GM21381 (cell line): ENCODE results near the gene SHISAL1.
"Not testable (repeated sequence)": the region's sequence is repeated elsewhere in the genome, so short reads cannot be mapped to it uniquely, and the experiment has no call there.

Source experiments
- ATAC-seq: cut with Tn5 transposase; IDR thresholded peaks from one replicate; pipeline ENCODE4 v1.9.1; 2021; ENCODE audit warnings: mild to moderate bottlenecking, moderate library complexity; ENCODE audit not compliant: unreplicated experiment

SHISAL1 gene

GRCh38 chr22:44329179-44329796, 16.5 kb upstream of the SHISAL1 start:
- ATAC-seq, result peak; percentile 80

- ATAC-seq, result no peak
Observed at GRCh38 chr22:44328762-44329161, 16.0 kb upstream of the SHISAL1 start.

- no peak for ATAC-seq
Observed at GRCh38 chr22:44328326-44328725, 15.6 kb upstream of the SHISAL1 start.

DNA sequence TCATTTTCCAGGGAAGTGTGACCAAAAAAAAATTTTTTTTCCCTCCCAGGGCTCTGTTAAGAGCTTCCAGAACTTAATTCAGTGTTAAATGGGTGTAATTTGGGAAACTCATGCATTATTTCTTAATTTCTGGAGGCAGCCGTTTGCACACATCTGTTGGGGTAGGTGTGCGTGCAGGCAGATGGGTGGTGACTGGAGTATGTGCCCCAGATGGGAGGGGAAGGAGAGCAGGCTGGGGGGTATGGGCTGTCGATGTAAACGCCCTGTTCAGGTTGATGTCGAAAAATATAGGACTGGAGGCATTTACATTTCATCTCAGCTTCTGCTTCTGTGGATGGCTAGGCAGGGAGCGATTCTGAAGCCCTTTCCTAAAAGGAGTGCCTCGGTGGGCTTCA, 13.7 kb upstream of the SHISAL1 start:
- no peak for ATAC-seq

GRCh38 chr22:44325718-44326490, 13.2 kb upstream of the SHISAL1 start:
- no peak for ATAC-seq

DNA sequence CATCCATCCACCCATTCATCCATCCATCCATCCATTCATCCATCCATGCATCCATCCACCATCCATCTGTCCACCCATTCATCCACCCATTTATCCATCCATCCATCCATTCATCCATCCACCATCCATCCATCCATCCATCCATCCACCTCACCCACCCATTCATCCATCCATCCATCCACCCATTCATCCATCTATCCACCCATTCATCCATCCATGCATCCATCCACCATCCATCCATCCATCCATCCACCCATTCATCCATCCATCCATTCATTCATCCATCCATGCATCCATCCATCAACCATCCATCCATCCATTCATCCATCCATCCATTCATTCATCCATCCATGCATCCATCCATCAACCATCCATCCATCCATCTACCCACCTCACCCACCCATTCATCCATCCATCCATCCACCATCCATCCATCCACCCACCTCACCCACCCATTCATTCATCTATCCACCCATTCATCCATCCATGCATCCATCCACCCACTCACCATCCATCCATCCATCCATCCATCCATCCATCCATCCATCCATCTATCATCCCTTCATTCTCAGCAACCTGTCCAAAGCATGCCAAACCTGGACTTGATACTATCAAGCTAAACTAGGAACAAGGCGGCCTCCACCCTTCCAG, 10.5 kb upstream of the SHISAL1 start:
- not testable (repeated sequence) for ATAC-seq

DNA sequence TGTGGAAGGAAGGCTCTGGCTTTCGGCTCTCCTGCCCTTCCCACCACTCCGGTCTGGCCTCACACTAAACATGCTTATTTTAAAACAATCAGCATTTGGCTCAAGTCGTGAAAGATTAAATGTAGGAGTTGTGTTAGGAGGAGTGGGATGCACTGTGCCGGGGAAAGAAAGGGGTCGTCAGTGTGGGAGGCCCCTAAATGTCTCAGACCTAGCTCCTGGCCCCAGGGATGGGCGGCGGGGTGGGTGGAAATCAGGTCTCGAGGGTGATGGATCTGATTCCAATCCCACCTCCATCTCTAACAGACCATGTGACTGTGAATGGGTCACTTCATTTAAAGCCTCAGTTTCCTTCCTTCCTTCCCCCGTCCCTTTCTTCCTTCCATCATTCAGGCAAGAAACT, 6.9 kb upstream of the SHISAL1 start:
- ATAC-seq, result no peak

DNA sequence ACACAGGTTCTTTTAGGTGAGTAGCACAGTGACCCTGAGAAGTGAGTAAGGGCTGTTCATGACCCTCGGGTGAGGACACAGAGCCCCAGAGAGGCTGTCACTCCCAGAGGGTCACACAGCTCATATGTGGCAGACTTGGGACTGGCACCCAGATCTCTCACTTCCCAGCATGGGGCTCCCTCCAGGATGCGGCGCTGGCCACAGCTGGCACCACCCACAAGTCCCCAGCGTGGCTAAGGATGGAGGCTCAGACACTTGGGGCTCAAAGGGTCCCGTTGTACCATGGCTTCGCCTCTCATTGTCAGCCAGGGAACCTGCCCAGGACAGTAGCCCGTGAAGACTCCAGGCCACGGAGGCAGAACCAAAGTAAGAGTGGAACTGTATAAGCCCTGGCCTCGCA, 6.0 kb upstream of the SHISAL1 start:
- ATAC-seq, result no peak

GRCh38 chr22:44317886-44318637, 5.3 kb upstream of the SHISAL1 start:
- ATAC-seq, result no peak

GRCh38 chr22:44317123-44317444, 4.3 kb upstream of the SHISAL1 start:
- no peak for ATAC-seq

DNA sequence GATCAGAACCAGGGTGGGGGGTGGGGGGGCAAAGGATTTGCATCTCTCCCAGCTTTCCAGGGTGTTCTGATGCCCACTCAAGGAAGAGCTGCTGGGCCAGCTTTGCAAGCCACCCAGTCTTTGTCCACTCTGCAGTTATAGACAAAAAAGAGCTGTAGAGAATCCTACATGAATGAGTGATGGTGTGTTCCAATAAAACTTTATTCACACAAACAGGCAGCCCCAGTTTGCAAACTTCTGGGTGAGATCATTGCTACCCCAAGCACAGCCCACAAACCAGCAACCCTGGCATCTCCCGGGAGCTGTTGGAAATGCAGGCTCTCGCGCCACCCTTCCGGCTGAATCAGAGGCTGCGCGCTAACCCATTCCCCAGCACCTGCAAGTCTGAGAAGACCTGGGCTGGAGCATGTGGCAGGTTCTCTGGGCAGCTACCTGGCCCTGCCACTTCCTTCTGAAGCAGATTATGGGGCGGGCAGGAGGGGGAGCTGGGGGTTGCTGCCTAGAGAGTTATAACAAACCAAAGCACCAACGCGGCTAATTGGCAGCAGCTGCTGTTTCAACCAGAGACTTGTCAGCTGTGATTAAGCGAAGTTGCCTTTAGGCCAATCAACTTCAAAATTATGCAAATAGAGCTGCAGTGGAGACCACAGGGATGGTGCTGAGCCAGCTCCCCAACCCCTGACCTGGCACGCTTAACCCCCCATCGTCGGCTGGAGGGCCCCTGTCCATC, 3.8 kb upstream of the SHISAL1 start:
- ATAC-seq, result no peak

DNA sequence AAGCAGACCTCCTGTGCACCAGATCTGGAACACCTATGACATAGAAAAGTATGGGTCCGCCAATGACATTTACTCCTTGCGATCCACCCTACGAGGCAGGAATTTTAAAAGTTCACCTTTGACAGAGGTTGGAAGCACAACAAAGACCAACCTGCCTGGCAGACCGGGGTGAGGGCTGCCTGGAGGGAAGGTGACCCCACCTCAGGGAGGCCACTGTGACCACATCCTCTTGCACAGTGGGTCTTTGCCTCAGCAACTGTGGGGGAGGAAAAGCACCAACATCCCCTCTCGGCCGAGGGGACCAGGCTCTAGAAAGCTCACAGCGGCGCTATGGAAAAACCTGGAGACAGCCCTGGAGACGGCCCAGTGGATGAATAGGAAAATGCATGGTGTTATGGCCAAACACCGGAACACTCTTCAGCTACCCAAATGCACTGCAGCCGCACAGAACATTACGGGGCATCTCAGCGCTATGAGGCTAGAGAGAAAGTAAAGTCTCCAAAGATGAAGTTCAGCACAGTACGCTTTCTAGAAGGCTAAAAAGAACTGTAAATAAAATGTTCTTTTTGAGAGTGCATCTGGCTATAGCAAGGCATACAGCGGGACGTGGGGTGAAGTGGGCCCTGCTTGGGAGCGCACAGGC, 1.8 kb upstream of the SHISAL1 start:
- no peak for ATAC-seq

DNA sequence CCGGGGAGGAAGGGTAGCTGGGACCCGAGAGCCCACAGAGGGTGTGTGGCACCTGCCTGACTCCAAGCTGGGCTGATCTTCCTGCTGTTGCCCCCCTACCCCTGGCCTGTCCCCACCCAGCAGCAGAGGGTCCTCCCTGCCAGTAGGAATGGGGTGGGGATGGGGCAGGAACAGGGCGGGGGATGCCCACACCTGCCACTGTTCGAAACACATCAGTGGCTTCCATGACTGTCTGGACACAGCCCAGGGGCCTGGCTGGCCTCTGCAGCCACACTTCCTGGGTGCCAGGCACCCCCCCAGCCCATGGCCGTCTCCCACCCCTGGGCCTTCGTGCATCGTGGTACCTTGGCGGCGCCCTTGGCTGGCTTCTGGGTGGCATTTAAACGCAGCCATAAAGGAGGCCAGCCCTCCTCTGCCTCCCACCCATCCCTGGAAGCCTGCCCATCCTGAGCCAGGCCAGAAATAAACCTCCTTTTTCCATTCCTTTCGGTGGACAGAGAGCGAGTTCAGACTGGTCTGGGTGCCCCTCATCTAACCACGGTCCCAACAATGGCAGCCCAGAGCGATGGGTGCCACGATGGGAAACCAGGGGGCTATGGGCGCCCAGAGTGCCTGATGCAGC, 745 bp upstream of the SHISAL1 start:
- ATAC-seq, result no peak

DNA sequence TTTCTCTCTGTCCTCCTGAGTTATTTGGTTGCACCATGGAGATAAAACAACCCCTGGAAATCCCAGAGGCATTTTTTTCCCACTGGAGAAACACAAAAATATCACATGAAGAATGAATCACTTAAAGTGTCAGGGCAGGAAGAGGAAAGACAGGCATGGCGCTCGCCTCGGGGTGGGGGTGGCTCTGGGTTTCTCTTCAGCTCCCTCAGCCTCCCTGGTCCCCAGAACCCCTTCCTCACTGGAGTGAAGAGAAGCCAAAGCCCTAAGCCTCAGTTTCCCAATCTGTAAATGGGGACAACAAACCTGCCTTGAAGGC, 938 bp downstream of the SHISAL1 start:
- ATAC-seq, result no peak

DNA sequence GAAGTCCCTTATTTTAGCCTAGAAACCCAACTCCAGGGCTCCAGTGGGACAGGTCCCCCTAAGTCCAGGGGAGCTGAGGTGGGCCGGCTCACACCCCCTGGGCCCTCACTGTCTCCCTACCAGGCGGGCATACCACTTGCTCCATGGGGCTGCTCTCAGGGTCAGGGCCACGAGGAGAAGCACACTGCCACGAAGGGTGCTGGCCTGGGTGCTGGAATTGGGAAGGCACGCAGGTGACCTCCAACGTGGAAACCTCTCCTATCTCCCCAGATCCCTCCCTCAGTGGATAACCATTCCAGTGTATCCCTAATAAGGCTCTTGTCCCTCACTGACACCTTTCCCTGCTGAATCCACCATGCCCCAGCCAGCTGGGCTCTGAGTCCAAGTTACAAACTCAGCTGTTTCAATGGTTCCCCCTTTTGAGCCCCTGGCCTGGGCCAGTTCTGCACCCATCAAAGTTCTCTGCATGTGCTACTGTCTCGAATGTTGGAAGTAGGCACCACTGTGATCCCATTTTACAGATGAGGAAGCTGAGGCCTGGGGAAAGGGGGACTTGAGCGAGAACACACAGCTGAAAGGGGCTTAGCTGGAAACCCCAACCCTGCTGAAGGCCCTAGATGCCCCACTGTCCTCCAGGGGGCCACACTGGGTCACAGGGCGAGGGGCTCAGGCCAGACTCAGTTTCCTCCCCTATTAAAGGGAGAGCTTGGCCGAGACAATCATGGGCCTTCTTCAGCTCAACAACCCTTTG, 1.5 kb downstream of the SHISAL1 start:
- ATAC-seq, result no peak

GRCh38 chr22:44309647-44310046, 3.1 kb downstream of the SHISAL1 start:
- no peak for ATAC-seq

- ATAC-seq, result no peak
Observed at GRCh38 chr22:44309137-44309536, 3.6 kb downstream of the SHISAL1 start.

GRCh38 chr22:44307509-44308169, 5.1 kb downstream of the SHISAL1 start:
- no peak for ATAC-seq

DNA sequence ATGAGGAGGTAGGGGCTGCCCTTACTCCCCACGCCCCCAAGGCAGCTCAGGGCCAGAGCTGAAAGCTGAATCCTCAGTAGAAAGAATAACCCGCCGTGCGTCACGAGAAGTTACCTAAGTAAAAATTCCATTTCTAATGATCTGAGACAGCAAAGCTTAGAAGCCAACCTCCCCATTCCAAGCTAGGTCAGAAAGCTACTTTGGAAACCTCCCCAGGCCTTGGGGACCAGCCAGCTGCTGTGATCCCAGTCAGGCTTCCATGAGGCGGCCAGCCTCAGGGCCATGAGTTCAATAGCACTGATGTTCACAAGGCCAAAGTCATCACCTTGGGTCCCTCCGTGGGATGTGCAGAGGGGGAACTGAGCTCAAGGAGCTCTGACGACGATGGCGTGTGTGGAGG, 6.9 kb downstream of the SHISAL1 start:
- ATAC-seq, result no peak
